HG03175 (cell line): ENCODE results near the gene STK39.

Experiments
- ATAC-seq: cut with Tn5 transposase; IDR thresholded peaks from one replicate; pipeline ENCODE4 v1.9.1; 2021; ENCODE audit warnings: mild to moderate bottlenecking, moderate library complexity; ENCODE audit not compliant: unreplicated experiment

STK39 gene

DNA sequence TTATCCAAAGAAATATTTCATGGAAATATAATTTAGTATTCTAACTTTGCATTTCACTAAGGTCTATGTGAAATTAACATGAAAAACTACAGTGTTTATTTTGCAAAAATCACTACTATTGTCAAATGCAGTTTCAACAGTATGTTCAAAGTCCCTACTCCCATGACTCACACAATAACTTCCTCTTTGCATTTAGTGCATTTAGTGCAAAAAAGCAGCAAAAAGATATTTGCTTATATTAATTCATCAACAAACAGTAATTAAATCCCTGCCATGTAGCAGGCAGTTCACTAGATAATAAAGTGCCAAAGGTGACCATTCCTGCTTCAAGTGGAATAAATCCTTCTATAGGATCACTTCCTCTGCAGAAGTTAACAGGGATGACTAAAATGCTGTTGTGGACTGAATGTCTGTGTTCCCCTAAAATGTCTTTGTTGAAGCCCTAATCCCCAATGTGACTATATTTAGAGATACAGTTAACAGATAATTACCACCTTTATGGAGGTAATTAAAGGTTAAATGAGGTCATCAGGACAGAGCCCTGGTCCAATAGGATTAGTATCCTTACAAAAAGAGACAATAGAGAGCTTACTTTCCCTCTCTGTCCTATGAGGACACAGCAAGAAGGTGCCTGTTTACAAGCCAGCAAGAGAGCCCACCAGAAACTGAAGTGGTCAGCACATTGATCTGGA lies 61.7 kb downstream of the STK39 start:
- ATAC-seq: no peak

DNA sequence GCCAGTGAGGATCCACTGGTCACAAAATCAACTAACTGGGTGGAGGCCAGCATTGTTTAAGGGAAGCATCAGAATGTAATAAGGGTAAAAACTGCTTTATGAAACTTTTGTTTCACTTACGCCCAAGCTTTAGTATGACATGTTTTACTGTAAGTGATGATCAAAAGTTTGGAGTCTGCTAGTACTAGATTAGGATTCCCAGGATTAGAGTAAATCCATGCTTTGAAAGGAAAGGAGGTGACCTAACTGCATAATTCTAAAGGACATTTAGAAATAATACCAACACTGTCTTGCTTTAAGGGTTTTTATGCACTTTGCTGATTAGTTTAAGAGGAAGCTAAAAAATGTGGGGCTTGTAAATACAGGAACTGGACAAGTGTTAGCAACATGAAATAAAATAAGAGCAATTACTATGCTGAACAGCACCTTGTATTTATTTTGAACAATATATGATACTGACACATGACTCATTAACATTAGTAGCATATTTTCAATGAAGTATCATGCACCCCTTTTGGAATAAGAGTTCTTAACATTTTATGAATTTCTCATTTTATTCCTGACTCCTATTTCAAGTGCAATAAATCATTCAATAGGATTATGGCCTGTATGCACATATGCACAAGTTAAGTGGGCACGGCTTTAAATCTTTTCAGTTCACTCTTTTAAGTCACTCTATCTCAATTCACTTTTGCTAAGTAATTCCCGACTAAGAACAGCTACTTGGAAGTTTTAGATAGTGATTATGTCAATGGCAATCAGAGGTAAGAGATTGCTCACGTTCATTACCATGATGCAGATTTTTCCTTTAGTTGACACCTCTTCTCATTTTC lies 62.5 kb downstream of the STK39 start:
- no peak for ATAC-seq

DNA sequence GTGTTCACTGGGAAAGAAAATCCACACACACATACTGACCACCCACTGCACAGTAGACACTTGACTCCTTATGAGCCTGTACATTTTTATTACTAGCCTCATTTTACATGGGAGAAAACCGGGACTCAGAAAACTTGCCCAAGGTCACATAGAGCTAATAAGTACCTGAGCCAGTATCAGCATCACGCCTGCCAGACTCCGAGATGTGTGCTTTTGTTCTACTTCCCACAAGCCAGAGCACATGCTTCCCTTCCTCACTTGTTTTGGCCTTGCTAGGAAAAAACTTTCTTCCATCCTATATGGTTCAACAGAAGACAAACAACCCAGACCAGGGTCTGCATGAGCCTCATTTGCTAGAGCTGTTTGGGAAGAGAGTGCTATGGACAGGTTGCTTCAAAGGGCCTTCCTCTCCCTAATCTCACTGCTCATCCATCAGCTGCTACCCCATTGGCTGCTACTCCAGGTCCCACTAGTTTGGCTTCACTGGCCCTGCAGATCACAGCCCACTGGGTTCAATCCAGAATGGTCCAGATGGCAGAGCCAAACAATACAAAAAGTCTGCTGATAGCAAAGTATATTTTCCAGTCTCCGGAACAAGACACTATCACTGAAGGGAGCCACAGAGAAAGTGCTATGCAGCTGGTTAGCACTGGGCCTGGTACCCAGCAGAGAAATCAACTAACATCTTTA lies 63.9 kb downstream of the STK39 start:
- no peak for ATAC-seq

DNA sequence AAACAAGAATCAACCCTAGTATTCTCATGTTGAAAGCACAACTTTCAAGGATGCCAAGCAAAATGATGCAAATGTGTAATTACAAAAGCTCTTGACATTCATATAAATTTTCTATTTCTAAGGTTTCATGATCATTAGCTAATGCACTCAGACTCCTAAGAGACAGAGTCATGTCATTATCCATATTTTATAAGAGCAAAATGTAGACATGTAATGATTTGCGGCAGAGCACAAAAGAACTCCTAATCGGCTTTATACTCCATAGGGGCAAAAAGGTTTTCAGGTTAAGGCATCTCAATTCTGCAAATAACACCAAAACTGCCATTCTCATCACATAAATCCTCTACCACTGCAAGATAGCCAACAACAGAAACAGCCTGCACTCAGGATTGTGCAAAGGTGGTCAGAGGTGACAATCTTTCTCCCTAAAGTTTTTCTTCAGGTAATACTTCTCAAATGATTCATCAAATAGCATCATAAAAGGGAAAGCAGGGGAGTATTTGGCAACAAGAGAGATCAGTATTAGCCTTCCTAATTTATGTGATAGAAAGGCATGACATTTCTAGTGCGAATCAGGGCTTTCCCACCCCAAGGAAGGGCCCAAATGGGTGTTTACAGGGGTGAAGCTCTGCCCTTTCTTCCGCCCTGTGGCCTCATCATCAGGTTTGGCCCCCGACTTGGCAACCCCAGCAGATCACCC lies 64.7 kb downstream of the STK39 start:
- ATAC-seq: no peak

DNA sequence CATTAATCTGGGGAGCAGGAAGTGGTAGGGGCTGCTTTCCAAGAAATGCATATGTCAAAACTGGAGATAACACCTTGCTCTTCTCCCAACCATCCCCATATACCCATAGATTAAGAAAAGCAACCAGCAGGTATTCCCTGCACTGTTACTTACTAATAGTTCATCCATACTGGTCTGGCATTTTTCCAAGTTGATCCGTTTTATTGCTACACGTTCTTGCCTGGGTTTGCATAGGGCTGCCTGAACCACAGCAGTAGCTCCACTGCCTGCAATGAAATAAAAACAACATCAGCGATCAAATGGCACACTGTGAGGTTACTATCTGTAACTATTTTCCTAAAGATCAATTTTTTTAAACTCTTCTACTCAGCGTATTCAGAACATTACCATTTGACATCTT lies 65.6 kb downstream of the STK39 start:
- no peak for ATAC-seq

DNA sequence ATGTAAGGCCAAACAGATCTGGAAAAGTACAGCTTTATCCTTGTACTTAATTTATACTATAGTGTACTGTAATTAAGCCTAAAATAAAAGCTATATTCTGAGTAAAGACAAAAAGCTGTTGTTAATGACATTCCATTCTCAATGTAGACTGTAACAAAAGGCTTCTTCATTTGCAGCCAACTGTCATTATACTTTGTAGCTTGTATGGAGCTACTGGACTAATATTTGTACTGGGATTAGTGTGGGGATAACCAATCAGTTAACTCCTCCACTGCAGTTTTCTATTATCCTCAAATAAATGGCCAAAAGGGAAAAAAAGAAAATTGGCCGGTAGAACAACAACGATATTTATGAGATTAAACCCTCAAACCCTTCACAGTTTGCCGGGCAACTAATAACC lies 66.5 kb downstream of the STK39 start:
- ATAC-seq: no peak

DNA sequence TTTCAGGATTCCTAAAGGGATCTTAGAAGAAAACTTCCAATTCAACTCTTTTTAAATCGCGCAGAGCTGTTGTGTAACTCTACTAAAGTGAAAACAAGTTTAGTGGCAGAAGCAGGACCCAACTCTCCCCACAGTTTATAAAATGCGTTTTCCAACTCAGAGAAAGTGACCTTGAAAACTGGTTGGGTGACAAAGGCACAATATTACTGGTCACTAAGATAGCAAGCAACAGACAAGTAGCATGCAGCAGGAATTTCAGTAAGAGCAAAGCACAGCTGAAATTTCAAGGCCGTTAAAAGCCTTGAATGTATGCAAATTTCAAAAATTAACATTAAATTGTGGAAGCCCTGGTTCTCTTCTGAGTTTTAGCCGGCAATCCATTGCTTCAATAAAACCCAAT lies 66.9 kb downstream of the STK39 start:
- ATAC-seq: no peak

DNA sequence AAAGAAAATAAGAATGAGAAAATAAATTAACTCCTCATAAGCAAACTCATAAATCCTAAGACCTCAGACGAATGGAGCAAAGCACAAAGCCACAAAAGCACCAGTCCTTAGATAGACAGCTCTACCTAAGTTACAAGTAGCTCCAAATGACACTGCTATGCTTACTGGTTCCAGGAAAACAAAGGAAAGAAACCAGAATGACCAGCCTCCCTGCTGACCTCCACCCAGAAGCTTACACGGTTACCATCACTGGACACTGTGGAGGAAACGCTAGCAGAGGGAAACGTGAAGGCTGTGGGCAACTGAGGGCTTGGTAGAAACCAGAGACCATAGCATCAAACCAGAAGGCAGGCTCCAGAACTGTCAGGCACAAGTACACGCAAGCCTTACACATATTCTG lies 67.8 kb downstream of the STK39 start:
- ATAC-seq: no peak

DNA sequence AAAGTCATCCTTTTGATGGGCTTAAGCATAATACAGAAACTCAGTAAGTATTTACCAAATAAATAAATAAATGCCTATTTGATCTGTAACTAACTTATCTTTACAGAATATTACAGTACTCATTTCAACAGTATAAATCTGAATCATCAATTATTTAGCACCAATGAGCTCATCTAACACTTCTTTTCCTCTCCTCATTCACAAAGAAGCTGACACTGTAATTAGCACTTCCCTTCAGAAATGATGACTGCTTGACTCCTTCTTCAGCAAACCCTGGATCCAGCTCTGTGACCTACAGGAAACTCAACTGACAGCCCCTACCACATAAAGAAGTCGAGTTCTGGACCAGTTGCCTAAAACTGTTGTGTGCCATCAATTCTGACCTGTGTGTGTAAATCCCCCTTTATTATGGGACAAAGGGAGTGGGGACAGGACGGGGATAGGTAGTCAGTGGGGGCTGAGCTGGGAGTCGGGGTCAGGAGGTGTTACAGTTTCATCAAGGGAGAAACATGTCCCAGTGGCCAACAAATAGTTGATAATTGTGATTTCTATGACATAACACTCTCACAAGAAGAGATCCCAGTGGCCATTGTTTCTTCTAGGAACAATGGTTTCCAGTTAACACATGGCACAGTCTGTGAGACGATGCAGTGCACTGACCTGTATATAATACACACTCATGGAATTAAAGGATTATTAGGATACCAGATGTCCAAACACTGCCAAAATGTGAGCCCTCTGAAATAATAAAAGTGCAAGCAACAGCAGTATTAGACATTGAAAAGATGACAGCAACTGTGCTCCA lies 68.7 kb downstream of the STK39 start:
- no peak for ATAC-seq

DNA sequence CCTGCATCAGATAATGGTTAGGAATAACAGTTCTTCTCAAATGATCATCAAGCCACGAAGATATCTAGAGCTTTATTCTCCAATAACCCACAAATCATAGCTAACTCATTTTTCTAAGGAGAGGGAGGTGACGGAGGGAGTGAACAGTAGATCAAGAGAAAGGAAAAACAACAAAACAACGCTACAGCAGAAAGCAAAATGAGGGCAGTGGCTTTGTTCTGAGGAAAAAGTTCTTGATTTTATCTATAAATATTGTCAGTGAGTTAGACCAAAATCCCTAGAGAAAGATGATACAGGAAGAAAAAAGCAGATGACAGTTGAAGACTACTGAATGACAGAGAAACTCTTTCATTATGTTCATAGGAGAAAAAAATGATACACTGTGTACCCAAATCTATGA lies 71.0 kb downstream of the STK39 start:
- no peak for ATAC-seq

DNA sequence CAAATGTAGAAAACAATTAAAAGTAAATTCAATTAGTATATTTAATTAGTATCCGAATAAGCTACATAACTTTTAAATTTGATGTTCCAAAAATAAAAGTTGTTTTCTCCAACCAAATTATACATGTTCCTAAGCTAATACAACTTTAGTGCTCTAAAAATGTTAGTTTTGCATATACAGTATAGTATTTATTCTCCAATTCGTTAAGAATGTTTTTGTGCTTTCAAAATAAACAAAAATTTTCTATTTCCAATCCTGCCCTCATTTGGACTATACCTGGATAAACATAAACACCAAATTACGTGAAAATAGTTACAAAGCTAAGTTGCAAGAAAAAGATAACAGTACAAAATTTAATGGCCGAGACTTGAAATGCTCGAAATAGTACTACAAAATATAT lies 71.9 kb downstream of the STK39 start:
- ATAC-seq: no peak

DNA sequence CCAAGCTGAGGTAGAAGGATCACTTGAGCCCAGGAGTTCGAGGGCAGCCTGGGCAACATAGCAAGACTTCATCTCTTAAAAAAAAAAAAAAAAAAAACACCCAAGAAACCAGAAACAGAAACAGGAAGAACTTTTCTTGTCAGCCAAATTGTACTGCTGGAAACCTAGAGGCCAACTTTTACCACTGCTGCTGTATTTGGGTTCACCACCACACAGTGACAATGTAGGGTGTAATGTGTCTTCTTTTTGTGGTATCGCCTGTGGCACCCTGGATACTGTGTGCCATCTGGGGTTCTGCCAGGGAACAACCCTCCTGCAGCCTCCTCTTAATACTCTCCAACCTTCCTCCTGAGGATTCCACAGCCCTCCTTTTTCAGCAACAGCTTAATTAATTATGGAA lies 72.6 kb downstream of the STK39 start:
- no peak for ATAC-seq

DNA sequence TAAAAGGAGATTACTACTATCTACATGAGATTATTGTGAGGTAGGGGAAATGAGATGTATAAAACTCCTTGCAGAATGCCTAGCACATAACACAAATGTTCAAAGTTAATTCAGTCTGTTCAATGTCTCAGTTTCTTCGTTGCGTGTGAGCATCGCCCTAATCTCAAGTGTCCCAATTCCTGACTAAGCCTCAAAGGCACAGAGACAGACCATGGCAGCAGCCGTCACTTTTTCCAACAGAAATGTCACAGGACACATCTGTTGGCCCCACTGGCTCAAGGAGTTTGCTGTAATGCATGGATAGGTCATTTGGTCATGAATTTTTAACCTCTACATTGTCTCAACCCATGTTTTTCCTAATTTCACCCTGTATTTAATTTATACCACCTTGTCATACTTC lies 75.3 kb downstream of the STK39 start:
- ATAC-seq: no peak

DNA sequence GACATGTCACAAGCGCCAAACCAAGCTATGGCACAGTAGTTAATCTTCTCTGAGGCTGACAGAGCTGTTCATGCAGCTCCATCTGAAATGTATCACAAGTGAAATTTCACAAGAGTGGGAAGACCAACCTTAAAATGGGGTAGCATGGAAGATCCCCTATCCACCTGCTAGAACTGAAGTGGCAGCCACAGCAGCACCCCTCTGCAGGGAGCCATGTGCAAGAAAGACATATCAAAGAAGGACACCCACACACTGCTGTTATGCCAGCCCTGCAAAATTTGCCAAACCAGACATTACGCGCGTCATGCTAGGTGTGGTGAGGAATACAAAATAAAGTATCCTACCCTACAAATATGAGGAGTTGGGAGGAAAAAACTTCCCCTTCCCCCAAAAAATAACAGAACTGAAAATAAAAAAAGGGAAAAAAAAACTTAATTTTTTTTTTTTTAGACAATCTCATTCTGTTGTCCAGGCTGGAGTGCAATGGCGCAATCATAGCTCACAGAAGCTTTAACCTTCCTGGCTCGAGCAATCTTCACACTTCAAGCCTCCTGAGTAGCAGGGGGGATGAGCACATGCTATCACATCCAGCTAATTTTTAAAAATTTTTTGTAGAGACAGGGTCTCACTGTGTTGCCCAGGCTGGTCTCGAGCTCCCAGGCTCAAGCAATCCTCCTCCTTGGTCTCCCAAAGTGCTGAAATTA lies 76.2 kb downstream of the STK39 start:
- no peak for ATAC-seq

DNA sequence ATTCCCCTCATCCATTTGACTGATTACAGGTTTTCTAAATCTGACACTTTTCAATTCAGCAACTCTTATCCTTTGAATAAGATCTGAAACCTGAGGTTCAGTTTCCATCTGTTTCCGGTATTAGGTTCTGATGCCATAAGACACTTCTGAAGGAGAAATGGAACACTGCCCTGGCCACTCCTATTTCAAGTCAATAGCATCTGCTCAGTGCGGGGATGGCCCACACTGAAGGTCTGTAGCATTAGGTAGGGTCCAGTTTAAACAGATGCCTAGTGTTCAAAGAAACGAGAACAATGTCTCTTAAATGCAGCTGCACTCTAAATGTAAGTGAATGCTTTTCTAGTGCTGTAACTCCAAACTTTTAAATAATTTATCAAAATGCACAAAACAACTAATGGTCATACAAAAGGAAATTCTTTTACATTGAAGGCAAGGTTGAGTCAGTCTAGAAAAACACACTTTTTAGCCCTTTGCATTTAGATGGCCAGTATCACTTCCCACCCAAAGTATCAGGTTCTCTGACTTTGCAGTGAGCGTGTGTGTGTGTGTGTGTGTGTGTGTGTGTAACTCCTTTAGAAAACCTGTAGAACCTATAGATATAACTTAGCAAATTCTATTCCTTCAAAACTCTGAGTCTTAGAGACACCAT lies 78.2 kb downstream of the STK39 start:
- ATAC-seq: no peak

DNA sequence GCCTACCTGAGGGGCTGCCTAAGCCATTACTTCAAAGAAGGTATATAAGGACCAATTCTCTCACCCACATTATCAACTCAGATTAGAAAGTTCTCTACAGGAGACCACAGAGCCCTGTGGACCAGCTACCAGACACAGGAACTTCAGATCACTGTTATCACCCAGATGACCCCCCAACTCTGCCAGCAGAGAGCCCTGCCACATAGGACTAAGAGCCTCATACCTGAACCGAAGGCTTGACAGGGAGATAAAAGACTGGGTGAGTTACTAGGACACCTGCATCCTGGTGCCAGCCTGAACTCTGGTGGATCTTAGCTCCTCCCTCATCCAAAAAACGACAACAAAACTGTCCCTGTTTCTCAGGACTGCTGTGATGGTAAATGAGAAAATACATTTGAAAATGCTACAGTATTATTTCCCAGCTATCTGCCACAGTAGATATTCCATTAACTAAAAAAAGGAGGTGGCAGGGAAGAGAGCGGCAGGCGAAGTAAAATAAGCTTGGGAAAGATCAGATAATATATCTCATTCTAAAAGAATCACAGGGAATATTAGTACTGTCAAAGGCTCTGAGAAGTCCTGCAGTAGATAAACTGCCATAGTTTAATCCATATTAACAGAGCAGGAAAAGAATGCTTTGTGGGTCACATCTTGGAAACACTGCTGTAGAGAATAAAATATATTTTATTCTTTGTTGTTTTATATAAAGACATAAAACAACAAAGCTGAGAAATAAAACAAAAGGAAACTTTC lies 79.7 kb downstream of the STK39 start:
- ATAC-seq: no peak

DNA sequence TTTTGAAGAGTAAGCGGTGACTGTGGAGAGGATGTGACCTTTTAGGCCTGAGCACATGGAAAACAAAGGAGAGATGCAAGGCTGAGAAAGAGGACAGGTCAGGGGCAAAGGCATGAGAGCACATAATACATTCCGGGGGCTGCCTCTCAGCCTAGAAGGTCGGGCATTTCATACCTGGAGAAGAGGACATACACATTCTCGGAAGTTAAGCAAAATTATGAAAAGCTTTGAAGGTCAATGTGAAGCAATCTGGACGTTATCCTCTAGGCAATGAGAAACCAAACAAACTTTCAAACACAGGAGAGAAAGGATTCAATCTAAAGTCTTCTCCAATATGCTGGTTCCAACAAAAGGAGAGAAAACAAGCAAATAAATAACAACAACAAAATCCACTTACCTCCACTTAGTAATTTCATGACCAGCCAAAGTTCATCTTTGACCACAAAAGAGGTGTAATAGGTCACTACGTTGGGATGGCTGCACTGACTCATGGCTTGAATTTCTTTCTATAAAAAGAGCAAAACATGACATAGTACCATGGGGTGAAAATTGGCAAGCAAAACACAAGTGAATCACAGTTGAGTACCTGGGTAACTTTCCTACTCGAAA lies 80.4 kb downstream of the STK39 start:
- ATAC-seq: no peak
